Lower leg skin (tissue), 3 donors: ENCODE measurements around the gene CENPP.

Source experiments
- POLR2A ChIP-seq, 2 donors: fragments of 450-650 bp; IDR thresholded peaks; one replicate each; pipeline ENCODE4 v1.6.1; 2016 to 2017; ENCODE audit warnings: antibody characterized with exemption in 2 of 2, mild to moderate bottlenecking in 1 of 2, moderate library complexity in 1 of 2
- TF ChIP-seq, protein P1 (sequence below), 3 donors: fragments of 450-650 bp; IDR thresholded peaks; one replicate each; pipeline ENCODE4 v1.5.1; 2016; ENCODE audit warnings: antibody characterized with exemption in 3 of 3, mild to moderate bottlenecking in 3 of 3, moderate library complexity in 2 of 3

DNA sequence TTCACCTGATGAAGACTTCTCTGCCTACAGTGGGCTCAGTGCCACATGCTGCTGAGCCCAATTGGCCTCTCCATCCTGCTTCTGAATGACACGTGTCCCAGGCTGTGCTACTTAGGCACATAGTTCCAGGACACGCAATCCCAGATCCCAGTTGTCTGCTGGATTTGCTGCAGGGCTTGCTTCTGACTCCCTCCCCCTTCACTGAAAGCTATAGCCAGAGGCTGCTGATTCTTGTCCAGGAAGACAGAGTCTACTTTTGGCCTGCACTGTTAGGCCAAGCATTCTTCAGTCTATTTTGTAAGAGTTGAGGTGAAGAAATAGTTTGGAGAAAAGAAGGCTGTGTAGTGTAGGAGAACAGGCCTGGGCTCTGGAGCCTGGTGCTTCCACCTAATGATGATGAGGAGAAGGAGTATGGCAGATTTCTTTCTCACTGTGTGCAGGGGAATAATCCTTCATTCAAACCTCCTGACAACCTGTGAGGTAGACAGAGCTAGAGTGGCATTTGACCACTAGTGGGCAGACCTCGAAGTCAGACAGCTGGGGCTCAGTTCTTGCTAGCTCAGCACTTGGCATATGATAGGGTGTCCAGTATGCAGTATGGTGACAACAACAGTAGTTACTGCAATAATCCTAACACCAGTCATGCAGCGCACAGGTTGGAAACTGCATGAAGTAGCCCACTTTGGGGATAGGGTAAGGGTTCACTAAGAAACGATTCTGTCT, 176.1 kb downstream of the CENPP start:
- TF ChIP-seq, protein P1, sequence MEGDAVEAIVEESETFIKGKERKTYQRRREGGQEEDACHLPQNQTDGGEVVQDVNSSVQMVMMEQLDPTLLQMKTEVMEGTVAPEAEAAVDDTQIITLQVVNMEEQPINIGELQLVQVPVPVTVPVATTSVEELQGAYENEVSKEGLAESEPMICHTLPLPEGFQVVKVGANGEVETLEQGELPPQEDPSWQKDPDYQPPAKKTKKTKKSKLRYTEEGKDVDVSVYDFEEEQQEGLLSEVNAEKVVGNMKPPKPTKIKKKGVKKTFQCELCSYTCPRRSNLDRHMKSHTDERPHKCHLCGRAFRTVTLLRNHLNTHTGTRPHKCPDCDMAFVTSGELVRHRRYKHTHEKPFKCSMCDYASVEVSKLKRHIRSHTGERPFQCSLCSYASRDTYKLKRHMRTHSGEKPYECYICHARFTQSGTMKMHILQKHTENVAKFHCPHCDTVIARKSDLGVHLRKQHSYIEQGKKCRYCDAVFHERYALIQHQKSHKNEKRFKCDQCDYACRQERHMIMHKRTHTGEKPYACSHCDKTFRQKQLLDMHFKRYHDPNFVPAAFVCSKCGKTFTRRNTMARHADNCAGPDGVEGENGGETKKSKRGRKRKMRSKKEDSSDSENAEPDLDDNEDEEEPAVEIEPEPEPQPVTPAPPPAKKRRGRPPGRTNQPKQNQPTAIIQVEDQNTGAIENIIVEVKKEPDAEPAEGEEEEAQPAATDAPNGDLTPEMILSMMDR (IDR thresholded peaks at IDR 0.05): no peak
- TF ChIP-seq POLR2A (IDR thresholded peaks at IDR 0.05): no peak
